ENCODE data around the gene MAPKAPK2.

The MAPKAPK2 gene

GRCh38 chr1:206725109-206725963 is 40.6 kb downstream of the MAPKAPK2 start:
- Mint-ChIP-seq H3K27ac (peak overlapping the region; percentile 22), H3K4me1 (ENCODE audit: low read depth) (peaks cover 74% of the 10 kb centered on the region), H3K36me3 (ENCODE audit: low read depth) (peaks cover 17% of the 10 kb centered on the region), H3K27me3 (no peaks in the 10 kb centered on the region), H3K9me3 (no peaks in the 10 kb centered on the region), H3K4me3 (no peak overlapping the region)

GRCh38 chr1:206727981-206728696 is 43.4 kb downstream of the MAPKAPK2 start:
- H3K9me3 Mint-ChIP-seq: no peaks in the 10 kb centered on the region
- no peak overlapping the region for H3K27ac Mint-ChIP-seq
- no peaks in the 10 kb centered on the region for H3K27me3 Mint-ChIP-seq
- H3K36me3 Mint-ChIP-seq (ENCODE audit: low read depth): peaks cover 29% of the 10 kb centered on the region
- peaks cover 62% of the 10 kb centered on the region for H3K4me1 Mint-ChIP-seq (ENCODE audit: low read depth)
- H3K4me3 Mint-ChIP-seq: no peak overlapping the region

GRCh38 chr1:206728697-206728987 is 43.9 kb downstream of the MAPKAPK2 start:
- no peak overlapping the region for H3K4me3 Mint-ChIP-seq
- H3K9me3 Mint-ChIP-seq: no peaks in the 10 kb centered on the region
- H3K27ac Mint-ChIP-seq: no peak overlapping the region
- peaks cover 57% of the 10 kb centered on the region for H3K4me1 Mint-ChIP-seq (ENCODE audit: low read depth)
- no peaks in the 10 kb centered on the region for H3K27me3 Mint-ChIP-seq
- peaks cover 29% of the 10 kb centered on the region for H3K36me3 Mint-ChIP-seq (ENCODE audit: low read depth)

GRCh38 chr1:206729050-206729449 is 44.3 kb downstream of the MAPKAPK2 start:
- Mint-ChIP-seq H3K9me3 (no peaks in the 10 kb centered on the region), H3K4me1 (ENCODE audit: low read depth) (peaks cover 53% of the 10 kb centered on the region), H3K36me3 (ENCODE audit: low read depth) (peaks cover 30% of the 10 kb centered on the region), H3K27ac (no peak overlapping the region), H3K4me3 (no peak overlapping the region), H3K27me3 (no peaks in the 10 kb centered on the region)

- Mint-ChIP-seq H3K36me3 (ENCODE audit: low read depth) (peaks cover 33% of the 10 kb centered on the region), H3K27ac (peak overlapping the region; percentile 52), H3K27me3 (no peaks in the 10 kb centered on the region), H3K9me3 (no peaks in the 10 kb centered on the region), H3K4me1 (ENCODE audit: low read depth) (peaks cover 51% of the 10 kb centered on the region), H3K4me3 (no peak overlapping the region)
Measured at GRCh38 chr1:206729507-206729906, 44.8 kb downstream of the MAPKAPK2 start.

GRCh38 chr1:206732508-206732907 is 47.8 kb downstream of the MAPKAPK2 start:
- peaks cover 36% of the 10 kb centered on the region for H3K36me3 Mint-ChIP-seq (ENCODE audit: low read depth)
- no peaks in the 10 kb centered on the region for H3K9me3 Mint-ChIP-seq
- peaks cover 52% of the 10 kb centered on the region for H3K4me1 Mint-ChIP-seq (ENCODE audit: low read depth)
- H3K4me3 Mint-ChIP-seq: no peak overlapping the region
- H3K27me3 Mint-ChIP-seq: no peaks in the 10 kb centered on the region
- H3K27ac Mint-ChIP-seq: no peak overlapping the region

GRCh38 chr1:206732992-206733391 is 48.3 kb downstream of the MAPKAPK2 start:
- no peaks in the 10 kb centered on the region for H3K9me3 Mint-ChIP-seq
- peaks cover 56% of the 10 kb centered on the region for H3K4me1 Mint-ChIP-seq (ENCODE audit: low read depth)
- no peak overlapping the region for H3K4me3 Mint-ChIP-seq
- peaks cover 39% of the 10 kb centered on the region for H3K36me3 Mint-ChIP-seq (ENCODE audit: low read depth)
- no peak overlapping the region for H3K27ac Mint-ChIP-seq
- no peaks in the 10 kb centered on the region for H3K27me3 Mint-ChIP-seq

GRCh38 chr1:206734499-206735142 is 49.9 kb downstream of the MAPKAPK2 start:
- Mint-ChIP-seq H3K27ac (no peak overlapping the region), H3K27me3 (no peaks in the 10 kb centered on the region), H3K4me1 (ENCODE audit: low read depth) (peaks cover 63% of the 10 kb centered on the region), H3K4me3 (no peak overlapping the region), H3K36me3 (ENCODE audit: low read depth) (peaks cover 32% of the 10 kb centered on the region), H3K9me3 (no peaks in the 10 kb centered on the region)

- Mint-ChIP-seq H3K27me3 (no peaks in the 10 kb centered on the region), H3K27ac (no peak overlapping the region), H3K4me1 (ENCODE audit: low read depth) (peaks cover 66% of the 10 kb centered on the region), H3K9me3 (no peaks in the 10 kb centered on the region), H3K36me3 (ENCODE audit: low read depth) (peaks cover 28% of the 10 kb centered on the region), H3K4me3 (no peak overlapping the region)
Measured at GRCh38 chr1:206735553-206736031, 50.9 kb downstream of the MAPKAPK2 start.

GRCh38 chr1:206736878-206737728 is 52.4 kb downstream of the MAPKAPK2 start:
- H3K27ac Mint-ChIP-seq: peak overlapping the region; percentile 94
- H3K4me3 Mint-ChIP-seq: no peak overlapping the region
- no peaks in the 10 kb centered on the region for H3K9me3 Mint-ChIP-seq
- H3K36me3 Mint-ChIP-seq (ENCODE audit: low read depth): peaks cover 19% of the 10 kb centered on the region
- peaks cover 78% of the 10 kb centered on the region for H3K4me1 Mint-ChIP-seq (ENCODE audit: low read depth)
- H3K27me3 Mint-ChIP-seq: no peaks in the 10 kb centered on the region

GRCh38 chr1:206737729-206738201 is 53.1 kb downstream of the MAPKAPK2 start:
- Mint-ChIP-seq H3K27me3 (no peaks in the 10 kb centered on the region), H3K4me3 (peak overlapping the region; percentile 47), H3K9me3 (no peaks in the 10 kb centered on the region), H3K4me1 (ENCODE audit: low read depth) (peaks cover 84% of the 10 kb centered on the region), H3K27ac (peak overlapping the region; percentile 94), H3K36me3 (ENCODE audit: low read depth) (peaks cover 14% of the 10 kb centered on the region)

- Mint-ChIP-seq H3K4me1 (ENCODE audit: low read depth) (peaks cover 93% of the 10 kb centered on the region), H3K27ac (peak overlapping the region; percentile 96), H3K9me3 (no peaks in the 10 kb centered on the region), H3K27me3 (no peaks in the 10 kb centered on the region), H3K4me3 (peak overlapping the region; percentile 66), H3K36me3 (ENCODE audit: low read depth) (peaks cover 10% of the 10 kb centered on the region)
Measured at GRCh38 chr1:206738370-206739366, 54.0 kb downstream of the MAPKAPK2 start.

- H3K36me3 Mint-ChIP-seq (ENCODE audit: low read depth): peaks cover 6% of the 10 kb centered on the region
- peak overlapping the region; percentile 66 for H3K4me3 Mint-ChIP-seq
- H3K27ac Mint-ChIP-seq: peak overlapping the region; percentile 96
- H3K9me3 Mint-ChIP-seq: no peaks in the 10 kb centered on the region
- no peaks in the 10 kb centered on the region for H3K27me3 Mint-ChIP-seq
- H3K4me1 Mint-ChIP-seq (ENCODE audit: low read depth): peaks cover 96% of the 10 kb centered on the region
Measured at GRCh38 chr1:206739411-206740076, 54.8 kb downstream of the MAPKAPK2 start.
